ENCODE results near the gene UBL7.
A peak's percentile ranks its signal among the peaks of the same experiment; 100 is the strongest.

The UBL7 gene

DNA sequence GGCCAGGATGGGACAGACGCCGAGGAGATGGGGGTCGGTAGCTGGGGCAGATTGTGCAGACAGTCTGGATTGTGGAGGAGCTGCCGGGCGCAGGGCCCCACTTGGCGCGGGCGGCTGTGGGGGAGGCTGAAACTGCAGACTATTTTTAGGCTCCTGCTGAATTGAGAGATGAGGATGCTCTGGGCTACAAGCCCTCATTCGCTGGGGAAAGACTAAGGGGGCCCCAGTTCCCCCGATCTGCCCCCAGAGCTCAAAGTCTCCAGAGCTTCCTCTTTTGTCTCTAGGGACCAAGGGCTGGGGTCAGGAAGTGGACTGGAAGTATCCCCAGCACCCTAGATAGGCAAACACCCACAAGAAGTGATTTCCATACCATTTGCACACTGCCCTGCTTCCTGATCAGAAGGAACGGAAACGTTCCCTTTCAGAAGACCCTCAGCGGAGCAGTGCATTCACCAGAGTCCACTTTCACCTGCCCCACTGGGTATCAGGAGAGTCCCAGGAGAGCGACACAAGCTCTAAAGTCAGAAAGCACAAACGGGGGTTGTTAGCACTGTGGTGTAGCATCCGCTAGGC lies 56.9 kb downstream of the UBL7 start:
- no peak for DNase-seq

DNA sequence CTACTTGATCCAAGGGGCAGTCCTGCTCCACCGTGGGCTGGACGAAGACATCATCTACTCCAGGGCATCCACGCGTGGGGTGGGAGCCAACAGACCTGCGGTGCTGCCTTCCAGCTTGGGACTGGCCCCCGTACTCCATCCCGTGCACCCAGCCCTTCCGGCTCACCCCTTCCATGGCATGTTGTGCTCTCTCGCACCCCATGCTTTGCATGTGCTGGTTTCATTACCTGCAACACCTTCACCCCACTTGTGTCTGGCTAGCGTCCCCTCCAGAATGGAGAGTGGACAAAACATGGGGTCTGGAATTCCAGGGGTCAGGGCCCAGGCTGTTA lies 57.4 kb downstream of the UBL7 start:
- DNase-seq, result no peak

DNA sequence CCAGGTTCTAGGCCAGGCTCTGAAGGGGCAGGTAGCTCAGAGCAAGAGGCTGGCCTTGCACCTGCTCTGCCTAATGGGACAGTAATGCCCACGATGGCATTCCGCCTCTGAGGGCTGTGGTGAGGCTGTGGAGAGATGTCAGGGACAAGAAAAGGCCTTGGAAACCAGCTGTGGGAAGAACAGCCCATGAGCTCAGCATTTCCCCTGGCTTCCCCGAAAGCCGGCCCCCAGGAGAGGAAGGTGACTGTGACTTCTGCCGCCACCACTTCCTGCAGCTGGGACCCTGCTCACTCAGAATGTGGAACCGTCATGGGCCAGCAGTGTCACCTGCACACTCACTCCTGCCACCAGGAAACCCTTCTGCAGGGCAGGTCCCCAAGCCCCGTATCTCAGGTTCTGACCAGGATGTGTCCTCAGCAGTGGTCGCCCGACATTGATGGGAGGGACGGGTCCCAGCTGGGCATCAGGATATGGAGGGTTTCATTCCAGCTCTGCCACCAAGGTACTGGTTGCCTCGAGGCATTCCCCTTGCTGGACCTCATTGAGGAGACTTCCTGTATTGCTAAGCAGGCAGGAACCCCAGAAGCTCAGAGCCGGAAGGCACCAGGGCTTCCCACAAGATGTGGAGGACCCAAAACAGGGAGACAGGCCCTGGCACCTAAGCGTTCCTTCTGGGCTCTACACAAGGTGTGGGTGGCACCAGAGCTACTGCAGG lies 57.9 kb downstream of the UBL7 start:
- DNase-seq, result no peak

DNA sequence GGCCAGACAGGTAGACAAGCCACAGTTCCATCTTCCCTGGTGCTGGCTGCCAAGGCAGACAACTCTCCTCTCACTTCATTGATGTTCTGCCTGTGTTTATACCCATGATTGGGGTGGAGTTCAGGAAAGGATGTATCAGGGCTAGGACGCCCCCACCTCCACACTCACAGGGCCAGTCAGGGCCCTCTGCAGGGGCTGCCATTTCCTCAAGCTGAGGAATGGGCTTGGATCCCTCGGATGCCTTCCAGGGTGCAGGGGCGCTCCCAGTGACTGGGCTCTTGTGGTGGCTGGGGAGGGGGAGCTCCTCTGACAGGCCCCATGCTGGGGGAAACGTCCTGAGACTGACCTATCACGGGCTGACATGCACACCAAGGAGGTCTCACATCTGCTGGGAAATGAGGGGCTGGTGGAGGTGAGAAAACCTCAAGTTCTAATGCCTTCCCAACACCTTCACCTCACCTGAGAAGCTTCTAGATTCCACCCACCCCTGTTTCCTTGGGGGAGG lies 58.6 kb downstream of the UBL7 start:
- no peak for DNase-seq

DNA sequence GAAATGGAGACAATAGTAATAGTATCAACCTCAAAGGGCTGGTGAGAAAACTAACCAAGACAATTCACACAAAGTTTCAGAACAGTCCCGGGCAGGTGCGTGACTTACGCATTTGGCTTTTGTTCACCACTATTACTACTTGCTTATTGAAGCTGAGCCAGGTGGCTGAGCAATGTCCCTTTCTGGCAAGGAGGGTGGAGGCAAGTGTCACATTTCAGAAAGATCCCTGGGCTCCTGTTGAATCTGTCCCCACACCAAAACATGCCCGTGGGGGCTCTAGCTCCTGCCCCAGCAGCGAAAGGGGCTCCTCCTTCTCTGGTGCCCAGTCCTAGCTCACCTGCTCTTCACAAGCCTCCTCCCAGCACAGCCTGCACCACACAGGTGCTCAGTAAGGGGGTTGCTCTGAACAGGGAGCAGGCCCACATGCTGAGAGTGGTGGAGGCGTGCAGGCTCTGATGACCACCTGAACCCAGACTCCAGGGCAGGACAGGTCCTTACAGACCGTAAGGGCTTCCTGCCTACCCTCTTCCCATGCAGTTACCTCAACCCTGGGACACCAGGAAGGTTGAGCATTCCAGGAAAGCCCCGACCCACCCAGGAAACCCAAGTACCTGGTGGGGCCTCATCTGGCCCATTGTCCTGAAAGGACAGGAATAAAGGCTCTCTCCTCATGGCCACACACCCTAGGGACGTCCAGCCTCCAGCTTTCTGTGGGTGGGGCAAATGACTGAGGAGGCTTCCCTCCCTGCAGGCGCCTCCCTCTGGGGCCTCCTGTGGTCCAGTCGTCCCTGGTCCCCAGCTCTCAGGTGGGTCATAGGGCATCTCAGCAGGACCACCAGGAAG lies 59.8 kb downstream of the UBL7 start:
- no peak for DNase-seq

DNA sequence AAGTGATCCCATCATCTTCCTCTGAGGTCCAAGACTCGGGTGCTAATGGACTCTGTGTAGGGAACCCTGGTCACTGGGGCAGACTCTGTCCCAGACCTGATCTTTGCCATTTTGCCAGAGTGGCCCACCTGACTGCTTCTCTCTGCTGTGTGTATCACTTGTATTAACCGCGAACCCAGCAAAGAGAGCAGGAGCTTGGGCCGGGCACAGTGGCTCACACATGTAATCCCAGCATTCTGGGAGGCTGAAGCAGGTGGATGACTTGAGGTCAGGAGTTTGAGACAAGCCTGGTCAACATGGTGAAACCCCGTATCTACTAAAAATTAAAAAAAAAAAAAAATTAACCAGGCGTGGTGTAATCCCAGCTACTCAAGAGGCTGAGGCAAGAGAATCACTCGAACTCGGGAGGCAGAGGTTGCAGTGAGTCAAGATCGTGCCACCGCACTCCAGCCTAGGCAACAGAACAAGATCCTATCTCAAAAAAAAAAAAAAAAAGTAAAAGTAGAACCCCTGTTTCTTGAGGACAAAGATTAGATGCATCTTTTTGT lies 60.6 kb downstream of the UBL7 start:
- no peak for DNase-seq

DNA sequence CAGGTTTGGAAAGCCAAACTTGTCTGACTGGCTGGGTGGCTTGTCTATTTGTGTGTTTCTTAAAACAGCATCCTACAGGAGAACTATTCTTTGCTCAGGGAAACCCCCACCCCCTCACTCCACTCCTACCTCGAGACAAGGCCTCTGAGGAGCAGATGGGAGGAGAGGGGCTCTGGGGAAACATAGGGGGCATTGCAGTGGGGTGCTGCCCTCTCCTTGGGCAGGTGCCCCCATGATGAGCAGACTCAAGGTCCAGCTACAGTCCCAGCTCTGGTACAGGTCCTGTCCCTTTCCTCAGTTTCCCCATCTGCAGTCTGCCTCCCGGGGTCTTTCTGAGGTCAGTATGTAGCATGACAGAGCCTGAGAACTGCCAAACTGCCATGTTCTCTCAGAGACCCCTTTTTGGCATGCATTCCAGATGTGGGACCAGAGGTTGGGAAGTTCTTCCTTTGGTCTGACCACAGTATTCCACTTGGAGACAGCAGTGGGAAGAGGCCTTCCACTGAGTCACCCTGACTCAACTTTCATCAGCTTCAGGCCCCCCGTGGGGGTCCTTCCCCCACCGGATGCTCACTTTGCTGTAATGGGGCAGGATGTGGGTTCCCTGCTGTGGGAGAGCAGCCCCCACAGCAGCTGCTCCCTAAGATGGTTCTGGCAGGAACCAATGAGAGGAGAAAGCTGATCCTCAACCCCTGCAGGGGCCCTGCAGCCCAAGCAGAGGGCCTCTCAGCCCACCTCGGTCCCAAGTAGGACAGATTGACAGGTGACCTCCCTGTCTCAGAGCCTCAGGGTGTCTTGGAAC lies 61.2 kb downstream of the UBL7 start:
- DNase-seq, result no peak

DNA sequence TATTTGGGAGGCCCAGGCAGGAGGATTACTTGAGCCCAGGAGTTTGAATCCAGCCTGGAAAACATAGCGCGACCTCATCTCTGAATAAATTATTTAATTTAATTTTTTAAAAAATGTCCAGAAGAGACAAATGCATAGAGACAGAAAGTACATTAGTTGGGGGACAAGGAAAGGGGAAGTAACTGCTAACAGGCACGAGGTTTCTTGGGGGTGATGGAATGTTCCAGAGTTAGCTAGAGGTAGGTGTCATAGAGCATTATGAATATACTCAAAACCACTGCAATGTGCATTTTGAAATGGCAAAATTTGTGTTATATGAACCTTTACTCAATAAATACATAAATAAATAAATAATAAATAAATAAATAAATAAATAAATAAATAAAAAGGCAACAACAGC lies 61.9 kb downstream of the UBL7 start:
- DNase-seq, result no peak

DNA sequence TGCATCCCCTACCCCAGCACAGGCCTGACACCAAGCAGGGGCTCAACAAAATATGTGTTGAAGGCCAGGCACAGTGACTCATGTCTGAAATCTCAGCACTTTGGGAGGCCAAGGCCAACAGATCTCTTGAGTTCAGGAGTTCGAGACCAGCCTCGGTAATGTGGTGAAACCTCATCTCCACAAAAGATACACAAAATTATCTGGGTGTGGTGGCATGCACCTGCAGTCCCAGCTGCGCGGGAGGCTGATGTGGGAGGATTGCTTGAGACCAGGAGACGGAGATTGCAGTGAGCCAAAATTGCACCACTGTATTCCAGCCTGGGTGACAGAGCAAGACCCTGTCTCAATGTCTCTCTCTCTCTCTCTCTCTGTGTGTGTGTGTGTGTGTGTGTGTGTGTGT lies 62.8 kb downstream of the UBL7 start:
- no peak for DNase-seq

DNA sequence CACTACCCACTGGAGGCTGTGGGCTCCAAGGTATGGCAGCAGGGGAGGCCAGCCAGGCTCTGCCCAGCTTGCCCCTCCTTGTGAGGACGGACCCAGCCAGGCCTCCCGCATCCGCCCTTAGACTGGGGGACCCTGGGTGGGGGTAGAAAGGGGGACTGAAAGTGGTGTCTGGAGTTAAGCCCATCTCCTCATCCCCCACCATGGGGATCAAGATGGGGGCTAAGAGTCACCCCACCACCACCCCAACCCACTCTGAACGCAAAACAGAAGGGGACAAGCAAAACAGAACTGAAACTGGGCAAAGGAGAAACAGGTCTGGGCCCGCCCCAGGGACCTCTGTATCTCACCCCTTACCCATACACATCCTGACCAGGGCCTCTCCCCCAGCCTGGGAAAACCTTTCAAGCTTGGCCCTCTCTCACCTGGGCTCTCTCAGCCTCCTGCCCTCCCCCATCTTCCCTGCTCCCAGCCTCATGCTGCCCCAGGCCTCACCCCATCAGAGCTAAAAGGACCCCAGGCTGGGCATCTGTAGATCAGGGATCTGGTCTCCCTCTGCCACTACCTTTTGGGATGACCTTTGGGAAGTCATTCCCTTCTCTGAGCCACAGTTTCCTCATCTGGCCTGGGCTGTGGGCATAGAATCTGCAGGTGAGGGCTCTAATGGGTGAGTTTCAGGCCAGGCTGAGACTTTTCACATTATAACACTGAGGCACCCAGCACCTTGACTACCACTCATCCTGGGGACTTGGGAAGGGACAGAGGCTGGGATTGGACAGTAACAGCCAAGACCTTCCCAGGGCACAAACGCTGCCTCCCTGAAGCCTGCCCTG lies 63.5 kb downstream of the UBL7 start:
- no peak for DNase-seq

DNA sequence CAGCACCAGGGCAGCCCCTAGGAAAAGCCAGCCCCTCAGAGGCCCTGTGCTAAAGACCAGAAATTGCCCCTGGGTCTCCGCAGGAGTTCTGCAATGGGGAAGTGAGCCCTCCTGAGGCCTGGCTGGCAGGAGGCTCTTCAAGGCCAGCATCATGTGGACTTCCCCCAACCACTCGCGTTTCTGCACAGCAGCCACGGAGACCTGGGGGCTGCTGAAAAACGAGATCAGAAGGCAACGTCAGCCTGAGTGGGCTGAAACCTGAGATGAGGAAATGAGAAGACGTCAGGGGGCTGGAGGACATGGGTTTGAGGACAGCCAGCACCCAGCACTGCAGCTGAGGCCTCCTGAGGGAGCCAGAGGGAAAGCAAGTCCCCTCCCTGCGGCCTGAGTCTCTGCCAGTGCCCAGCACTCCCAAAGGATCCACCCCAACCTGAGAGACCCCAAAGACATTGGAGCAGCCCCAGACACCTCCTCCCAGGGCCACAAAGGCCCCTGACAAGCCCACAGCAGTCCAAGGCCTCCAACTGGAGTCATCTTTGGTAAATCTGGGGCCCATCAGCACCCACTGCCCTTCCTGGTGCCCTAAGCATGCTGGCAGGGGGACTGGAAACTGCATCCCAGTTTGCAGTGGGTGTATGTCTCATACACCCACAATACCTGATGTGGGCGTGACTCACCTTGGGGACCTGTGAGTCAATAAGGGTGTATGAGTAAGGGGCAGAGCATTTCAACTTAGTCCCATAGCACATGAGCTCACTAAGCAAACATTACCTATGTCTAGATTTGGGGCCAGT lies 64.3 kb downstream of the UBL7 start:
- peak; percentile 9 for DNase-seq

DNA sequence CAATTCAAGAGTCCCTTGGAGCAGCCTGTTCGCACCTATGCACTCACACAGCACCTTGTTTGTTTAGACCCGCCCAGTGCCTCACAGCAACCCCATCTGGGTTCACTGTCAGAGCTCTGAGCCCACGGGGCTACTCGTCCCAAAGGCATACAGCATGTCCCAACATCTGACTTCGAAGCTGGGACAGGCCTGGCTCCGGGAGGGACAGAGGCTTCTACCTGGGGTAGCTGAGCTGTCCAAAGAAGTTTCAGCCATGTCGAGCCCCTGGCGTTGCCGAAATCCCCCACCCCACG lies 64.9 kb downstream of the UBL7 start:
- no peak for DNase-seq

All from midbrain (tissue), 1 donor.